H1 (cell line): Measurements from ENCODE around the gene ZNF177. TPM values are rescaled to one million over a fixed set of nuclear protein-coding genes. Genes with fewer than 3 reads are reported as not detected.

Experiments used
- CTCF ChIA-PET: fragments of 300-600 bp; sonication (Branson Sonifier 250); formaldehyde crosslinking; loops from one replicate; lab custom pipeline; 2021; ENCODE audit not compliant: partially characterized antibody; lab: Charles Lee
- POLR2A ChIA-PET: fragments of 300-600 bp; sonication (Branson Sonifier 250); formaldehyde crosslinking; loops from one replicate; lab custom pipeline; 2021; ENCODE audit warnings: inconsistent platforms; ENCODE audit not compliant: partially characterized antibody; lab: Charles Lee
- DNase-seq, 2 experiments: peaks; one replicate each; pipeline versions ENCODE4 v3.0.0 to v3.0.0-alpha.2; 2010 to 2022; ENCODE audit warnings: low spot score in 2 of 2, low read depth in 1 of 2, mixed read lengths in 1 of 2
- FAIRE-seq: peaks from 2 replicates; lab custom pipeline; 2011; peaks lifted over from hg19 to GRCh38; lab: Jason Lieb, UNC
- H2AFZ ChIP-seq: 2 replicates; pipeline ENCODE4 v1.8.1; 2012; ENCODE audit warnings: low read length, inconsistent platforms
- H2AK5ac ChIP-seq: 2 replicates; pipeline ENCODE4 v1.6.1; 2013; ENCODE audit warnings: low read depth, low read length
- H2BK120ac ChIP-seq: replicated peaks from 2 replicates; pipeline ENCODE3; 2013; ENCODE audit warnings: low read depth, low read length, inconsistent platforms
- H2BK12ac ChIP-seq: 2 replicates; pipeline ENCODE4 v1.6.1; 2013; ENCODE audit warnings: low read depth, low read length
- H2BK15ac ChIP-seq: 2 replicates; pipeline ENCODE4 v1.6.1; 2013; ENCODE audit warnings: low read length
- H2BK20ac ChIP-seq: 2 replicates; pipeline ENCODE4 v1.6.1; 2013; ENCODE audit warnings: low read length
- H2BK5ac ChIP-seq: 2 replicates; pipeline ENCODE4 v1.6.1; 2013; ENCODE audit warnings: low read depth, low read length
- H3K14ac ChIP-seq: 2 replicates; pipeline ENCODE4 v1.6.1; 2013; ENCODE audit warnings: inconsistent platforms; ENCODE audit not compliant: insufficient read length
- H3K18ac ChIP-seq: 2 replicates; pipeline ENCODE4 v1.6.1; 2013; ENCODE audit warnings: low read length; ENCODE audit errors: extremely low read depth
- H3K23ac ChIP-seq: 2 replicates; pipeline ENCODE4 v1.6.1; 2013; ENCODE audit warnings: inconsistent platforms; ENCODE audit not compliant: insufficient read length
- H3K23me2 ChIP-seq: 2 replicates; pipeline ENCODE4 v1.6.1; 2013; ENCODE audit warnings: low read depth, low read length
- H3K27ac ChIP-seq: 2 replicates; pipeline ENCODE4 v1.6.1; 2011; ENCODE audit warnings: low read depth, low read length, inconsistent platforms
- H3K27me3 ChIP-seq, 4 experiments: replicated peaks in 1 of 4; 1 replicate in 1 of 4; 2 replicates in 3 of 4; pipeline versions ENCODE4 v1.6.1 to v1.8.1; 2011 to 2013; ENCODE audit warnings: low read length in 3 of 4, mild to moderate bottlenecking in 3 of 4, inconsistent platforms in 2 of 4, mixed read lengths in 2 of 4, moderate library complexity in 1 of 4; ENCODE audit not compliant: control insufficient read depth in 3 of 4, insufficient read depth in 3 of 4; ENCODE audit errors: extremely low read depth in 1 of 4
- H3K36me3 ChIP-seq, 4 experiments: 2 replicates each; pipeline versions ENCODE4 v1.6.1 to v1.8.1; 2011 to 2013; ENCODE audit warnings: mild to moderate bottlenecking in 4 of 4, low read length in 3 of 4, moderate library complexity in 2 of 4, control low read depth in 1 of 4, inconsistent platforms in 1 of 4; ENCODE audit not compliant: insufficient read depth in 4 of 4, control insufficient read depth in 2 of 4
- H3K4ac ChIP-seq: replicated peaks from 2 replicates; pipeline ENCODE3; 2013; ENCODE audit warnings: low read length, low read depth, mixed read lengths, inconsistent platforms; ENCODE audit not compliant: insufficient read length
- H3K4me1 ChIP-seq, 4 experiments: replicated peaks in 1 of 4; 1 replicate in 1 of 4; 2 replicates in 3 of 4; pipeline versions ENCODE4 v1.6.1 to v1.8.1; 2011 to 2013; ENCODE audit warnings: low read length in 3 of 4, inconsistent platforms in 2 of 4, mixed read lengths in 1 of 4; ENCODE audit not compliant: insufficient read depth in 4 of 4, control insufficient read depth in 3 of 4
- H3K4me2 ChIP-seq, 2 experiments: 2 replicates each; pipeline versions ENCODE4 v1.6.1 to v1.8.1; 2011 to 2013; ENCODE audit warnings: low read depth in 2 of 2, low read length in 2 of 2, control low read depth in 1 of 2, inconsistent platforms in 1 of 2, mild to moderate bottlenecking in 1 of 2; ENCODE audit not compliant: insufficient read depth in 1 of 2
- H3K4me3 ChIP-seq, 4 experiments: fragments of 200-600, 300-600 bp in 1 of 4; sonication (generic), shearing (Covaris generic), sonication (Bioruptor Twin) in 1 of 4; 2 replicates each; pipeline versions ENCODE4 v1.5.1 to v1.8.1; 2011 to 2016; ENCODE audit warnings: low read length in 4 of 4, low read depth in 3 of 4, control low read depth in 2 of 4, inconsistent platforms in 2 of 4, mild to moderate bottlenecking in 2 of 4, mixed read lengths in 1 of 4, moderate library complexity in 1 of 4; ENCODE audit not compliant: insufficient read depth in 2 of 4; ENCODE audit errors: extremely low read depth in 1 of 4
- H3K56ac ChIP-seq: replicated peaks from 2 replicates; pipeline ENCODE3; 2013; ENCODE audit warnings: low read depth, mild to moderate bottlenecking, mixed read lengths, low read length, inconsistent platforms; ENCODE audit not compliant: insufficient read length
- H3K79me1 ChIP-seq: 2 replicates; pipeline ENCODE4 v1.6.1; 2013; ENCODE audit warnings: low read depth, low read length, control low read depth
- H3K79me2 ChIP-seq, 2 experiments: 2 replicates each; pipeline versions ENCODE4 v1.6.1 to v1.8.1; 2012 to 2013; ENCODE audit warnings: low read length in 2 of 2, mild to moderate bottlenecking in 2 of 2, inconsistent platforms in 1 of 2; ENCODE audit not compliant: insufficient read depth in 2 of 2, control insufficient read depth in 1 of 2
- H3K9ac ChIP-seq, 4 experiments: replicated peaks in 1 of 4; 1 replicate in 1 of 4; 2 replicates in 3 of 4; pipeline versions ENCODE4 v1.6.1 to v1.8.1; 2011 to 2013; ENCODE audit warnings: low read depth in 3 of 4, low read length in 3 of 4, control low read depth in 2 of 4, mild to moderate bottlenecking in 2 of 4, moderate library complexity in 2 of 4, inconsistent platforms in 1 of 4; ENCODE audit errors: extremely low read depth in 1 of 4
- H3K9me3 ChIP-seq, 2 experiments: 2 replicates each; pipeline versions ENCODE4 v1.6.1 to v1.8.1; 2012 to 2013; ENCODE audit warnings: mild to moderate bottlenecking in 2 of 2, moderate library complexity in 2 of 2, control low read depth in 1 of 2, inconsistent platforms in 1 of 2, low read depth in 1 of 2, low read length in 1 of 2, mixed read lengths in 1 of 2; ENCODE audit not compliant: insufficient read depth in 2 of 2
- H4K20me1 ChIP-seq, 2 experiments: replicated peaks in 1 of 2; 2 replicates each; pipeline versions ENCODE3 to v1.8.1; 2011 to 2013; ENCODE audit warnings: inconsistent platforms in 2 of 2, low read length in 2 of 2, mild to moderate bottlenecking in 1 of 2; ENCODE audit not compliant: insufficient read depth in 2 of 2, control insufficient read depth in 1 of 2
- H4K5ac ChIP-seq: 2 replicates; pipeline ENCODE4 v1.6.1; 2013; ENCODE audit warnings: low read length, low read depth, mixed read lengths, inconsistent platforms; ENCODE audit not compliant: insufficient read length
- H4K8ac ChIP-seq: 2 replicates; pipeline ENCODE4 v1.8.0; 2013; ENCODE audit warnings: mild to moderate bottlenecking, moderate library complexity, low read length, inconsistent platforms; ENCODE audit not compliant: insufficient read depth; ENCODE audit errors: extremely low read depth
- H4K91ac ChIP-seq: replicated peaks from 2 replicates; pipeline ENCODE3; 2013; ENCODE audit warnings: low read length, mixed read lengths, inconsistent platforms; ENCODE audit not compliant: insufficient read length
- BCL11A ChIP-seq, 2 experiments: IDR thresholded peaks; one replicate each; pipeline ENCODE4 v1.6.1; 2011; ENCODE audit warnings: low read depth in 2 of 2, low read length in 2 of 2, mild to moderate bottlenecking in 2 of 2
- CBX8 ChIP-seq: fragments of 300-800, 300-1000 bp; sonication (generic); IDR thresholded peaks from 2 replicates; pipeline ENCODE4 v1.7.1; 2016; ENCODE audit warnings: low read depth, low read length, borderline replicate concordance
- CREB1 ChIP-seq: IDR thresholded peaks from 2 replicates; pipeline ENCODE4 v1.6.1; 2012; ENCODE audit warnings: inconsistent platforms
- FOSL1 ChIP-seq: IDR thresholded peaks from 2 replicates; pipeline ENCODE4 v1.6.1; 2011; ENCODE audit warnings: mild to moderate bottlenecking, low read depth, low read length, moderate library complexity; ENCODE audit not compliant: insufficient read depth
- HDAC2 ChIP-seq, 2 experiments: fragments of 300-600 bp in 1 of 2; sonication (generic) in 1 of 2; IDR thresholded peaks; 2 replicates each; pipeline ENCODE4 v1.6.1; 2011 to 2012; ENCODE audit warnings: low read depth in 2 of 2, low read length in 2 of 2, mild to moderate bottlenecking in 2 of 2, moderate library complexity in 2 of 2, borderline replicate concordance in 1 of 2, inconsistent platforms in 1 of 2
- JUN ChIP-seq: IDR thresholded peaks from 2 replicates; pipeline ENCODE4 v1.6.1; 2011; ENCODE audit warnings: low read depth, mild to moderate bottlenecking, improper control_type of control experiment, low read length
- JUND ChIP-seq: IDR thresholded peaks from 2 replicates; pipeline ENCODE4 v1.6.1; 2011; ENCODE audit warnings: mild to moderate bottlenecking, improper control_type of control experiment, low read length
- RXRA ChIP-seq: IDR thresholded peaks from 2 replicates; pipeline ENCODE4 v1.6.1; 2011; ENCODE audit warnings: low read depth, mild to moderate bottlenecking, low read length, moderate library complexity; ENCODE audit not compliant: insufficient read depth
- SP2 ChIP-seq: IDR thresholded peaks from 2 replicates; pipeline ENCODE4 v1.6.1; 2012; ENCODE audit warnings: mild to moderate bottlenecking, low read length, inconsistent platforms
- SRF ChIP-seq: IDR thresholded peaks from 2 replicates; pipeline ENCODE4 v1.6.1; 2011; ENCODE audit warnings: mild to moderate bottlenecking, low read depth, low read length, moderate library complexity
- SUZ12 ChIP-seq: fragments of 200-600 bp; sonication (generic); IDR thresholded peaks from 2 replicates; pipeline ENCODE4 v1.6.1; 2012; ENCODE audit warnings: mild to moderate bottlenecking, inconsistent platforms, low read length, moderate library complexity, mixed read lengths
- TAF1 ChIP-seq: IDR thresholded peaks from 2 replicates; pipeline ENCODE4 v1.6.1; 2011; ENCODE audit warnings: mild to moderate bottlenecking, low read depth, low read length
- TEAD4 ChIP-seq: IDR thresholded peaks from 2 replicates; pipeline ENCODE4 v1.6.1; 2012; ENCODE audit warnings: low read depth, low read length, inconsistent platforms, mixed read lengths
- USF2 ChIP-seq: IDR thresholded peaks from 2 replicates; pipeline ENCODE4 v1.6.1; 2011; ENCODE audit warnings: low read length, improper control_type of control experiment
- WGBS, 2 experiments: shearing (Covaris generic) in 1 of 2; methylation state at CpG; one replicate each; pipeline versions ENCODE4 v1.1.6 to v1.1.7; 2013 to 2015; ENCODE audit warnings: low lambda C conversion rate in 2 of 2, mixed read lengths in 2 of 2, inconsistent platforms in 1 of 2, low coverage in 1 of 2, missing lambda C conversion rate in 1 of 2; ENCODE audit not compliant: insufficient replicate concordance in 2 of 2, insufficient coverage in 1 of 2, insufficient read length in 1 of 2; ENCODE audit errors: extremely low coverage in 1 of 2, missing lambda C conversion rate in 1 of 2; 5-methylcytosine and 5-hydroxymethylcytosine counted together
- polyA plus RNA-seq, 7 experiments: library from polyadenylated mRNA; depleted of rRNA in 3 of 7; stranded (reverse) in 5 of 7; unstranded in 2 of 7; fragments of >200 nt in 5 of 7; fragments of 200-250 nt in 2 of 7; gene quantifications; 1 replicate in 5 of 7; 2 replicates in 1 of 7; 4 replicates in 1 of 7; pipeline versions ENCODE4 v1.2.1 to v1.2.3, GENCODE V29; 2011 to 2013; ENCODE audit warnings: missing spikeins in 2 of 7, mixed read lengths in 2 of 7
- total RNA-seq: library from RNA; stranded (reverse); fragmentation: NEBNext Ultra II Directional; extraction: Animal tissue kit (Norgen Biotek cat#: 25700); gene quantifications from 2 replicates; pipeline ENCODE4 v1.2.1, GENCODE V29; 2021

The ZNF177 gene
- total and polyA plus RNA-seq, 2 of the 8 experiments (the other 6 are each of a cell fraction or from before 2014, with no cell fraction given): 3.1 to 5.9 TPM

- H3K9me3 ChIP-seq: peaks cover 17 to 39% of the 10 kb centered on the region in 2 experiments; a peak in 2 of 4 replicates
- no peak overlapping the region for H2BK120ac ChIP-seq
- H4K8ac ChIP-seq: no peak overlapping the region
- H4K91ac ChIP-seq: no peak overlapping the region
- no peaks in the 10 kb centered on the region for H4K20me1 ChIP-seq
- H2BK15ac ChIP-seq: no peak overlapping the region
- H3K9ac ChIP-seq: no peak overlapping the region
- peaks cover 0 to 4% (median 1%) of the 10 kb centered on the region in 4 experiments; a peak in 2 of 8 replicates for H3K36me3 ChIP-seq
- H2BK12ac ChIP-seq: no peak overlapping the region
- FAIRE-seq (no peak), DNase-seq (no peak)
- no peak overlapping the region for H3K4me3 ChIP-seq
- WGBS, 2 experiments: 91% methylated on average over 11 of the region's 23 CpGs; no CpG with 5 or more reads in 1 of the 2 experiments
- no peak overlapping the region for H3K56ac ChIP-seq
- peaks cover 3% of the 10 kb centered on the region; the same call in 1 of the 2 replicates for H3K79me1 ChIP-seq
- H2BK20ac ChIP-seq: no peak overlapping the region
- CTCF ChIA-PET: interaction anchor here (2.9 kb wide), 1 partner anchor 9 kb away, joined by 11 read pairs; no protein-coding TSS in a partner anchor
- H3K79me2 ChIP-seq: peaks cover 6 to 14% of the 10 kb centered on the region in 2 experiments
- no peak overlapping the region for H3K14ac ChIP-seq
- H2AK5ac ChIP-seq: no peak overlapping the region
- H3K4me2 ChIP-seq: no peak overlapping the region
- H2AFZ ChIP-seq: no peak overlapping the region
- POLR2A ChIA-PET: no interaction called here
- no peak overlapping the region for H2BK5ac ChIP-seq
- no peaks in the 10 kb centered on the region; a peak in 2 of 7 replicates for H3K4me1 ChIP-seq
- H3K4ac ChIP-seq: no peak overlapping the region
- no peak overlapping the region for H4K5ac ChIP-seq
- no peak overlapping the region for H3K18ac ChIP-seq
- H3K27me3 ChIP-seq: no peaks in the 10 kb centered on the region
- no peaks in the 10 kb centered on the region for H3K23me2 ChIP-seq
- H3K27ac ChIP-seq: no peak overlapping the region
- no peak overlapping the region for H3K23ac ChIP-seq
- no peak for TF ChIP-seq HDAC2 (IDR thresholded peaks at IDR 0.05; ENCODE audit: borderline replicate concordance in 1 of 2, low read depth in 2 of 2, low read length in 2 of 2)
- TF ChIP-seq SRF: no peak
- TF ChIP-seq CREB1: no peak
- TF ChIP-seq JUN: no peak
- no peak for TF ChIP-seq BCL11A (IDR thresholded peaks at IDR 0.05; ENCODE audit: low read depth in 2 of 2, low read length in 2 of 2)
- TF ChIP-seq TEAD4: no peak
- TF ChIP-seq CBX8: no peak
- no peak for TF ChIP-seq TAF1
- no peak for TF ChIP-seq RXRA
- TF ChIP-seq SUZ12: no peak
- TF ChIP-seq SP2: no peak
- no peak for TF ChIP-seq JUND
- no peak for TF ChIP-seq USF2
- no peak for TF ChIP-seq FOSL1
Observed at GRCh38 chr19:9321338-9321737, 41.5 kb upstream of the ZNF177 start.
